ENCODE measurements around the gene GSTCD. TPM values are rescaled to one million over a fixed set of nuclear protein-coding genes. Genes with fewer than 3 reads are reported as not detected.

The GSTCD gene
- total RNA-seq, 1 experiment from 2014 or later, result 17.9 TPM

GRCh38 chr4:105780176-105780575, 71.6 kb downstream of the GSTCD start:
- H3T11ph ChIP-seq (ENCODE audit: low read length), result no peak overlapping the region
- H3K4me3 Mint-ChIP-seq, result no peak overlapping the region
- no peak overlapping the region for H4K91ac ChIP-seq (ENCODE audit: insufficient read length, low read depth, low read length)
- H3K36me3 Mint-ChIP-seq (ENCODE audit: insufficient read depth in 1 of 3, low read depth in 3 of 3), result peaks cover 0 to 5% (median 0%) of the 10 kb centered on the region in 3 experiments; a peak in 2 of 7 replicates
- H3K79me1 ChIP-seq (ENCODE audit: insufficient read depth, low read depth, low read length, poor library complexity, severe bottlenecking), result no peaks in the 10 kb centered on the region
- no peak overlapping the region for H4K8ac ChIP-seq (replicated peaks; ENCODE audit: insufficient read length, low read depth, low read length)
- H3K27me3 Mint-ChIP-seq (ENCODE audit: low read depth), result no peaks in the 10 kb centered on the region
- H2AFZ ChIP-seq (ENCODE audit: low read length), result no peak overlapping the region
- H3K4me1 Mint-ChIP-seq, result peaks cover 3% of the 10 kb centered on the region in 2 experiments; a peak in 2 of 4 replicates
- no peaks in the 10 kb centered on the region for H3K23me2 ChIP-seq (ENCODE audit: insufficient read length, low read depth, low read length, poor library complexity, severe bottlenecking)
- H3K27ac Mint-ChIP-seq, result no peak overlapping the region
- TF ChIP-seq, protein P1, sequence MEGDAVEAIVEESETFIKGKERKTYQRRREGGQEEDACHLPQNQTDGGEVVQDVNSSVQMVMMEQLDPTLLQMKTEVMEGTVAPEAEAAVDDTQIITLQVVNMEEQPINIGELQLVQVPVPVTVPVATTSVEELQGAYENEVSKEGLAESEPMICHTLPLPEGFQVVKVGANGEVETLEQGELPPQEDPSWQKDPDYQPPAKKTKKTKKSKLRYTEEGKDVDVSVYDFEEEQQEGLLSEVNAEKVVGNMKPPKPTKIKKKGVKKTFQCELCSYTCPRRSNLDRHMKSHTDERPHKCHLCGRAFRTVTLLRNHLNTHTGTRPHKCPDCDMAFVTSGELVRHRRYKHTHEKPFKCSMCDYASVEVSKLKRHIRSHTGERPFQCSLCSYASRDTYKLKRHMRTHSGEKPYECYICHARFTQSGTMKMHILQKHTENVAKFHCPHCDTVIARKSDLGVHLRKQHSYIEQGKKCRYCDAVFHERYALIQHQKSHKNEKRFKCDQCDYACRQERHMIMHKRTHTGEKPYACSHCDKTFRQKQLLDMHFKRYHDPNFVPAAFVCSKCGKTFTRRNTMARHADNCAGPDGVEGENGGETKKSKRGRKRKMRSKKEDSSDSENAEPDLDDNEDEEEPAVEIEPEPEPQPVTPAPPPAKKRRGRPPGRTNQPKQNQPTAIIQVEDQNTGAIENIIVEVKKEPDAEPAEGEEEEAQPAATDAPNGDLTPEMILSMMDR (conservative IDR thresholded peaks at IDR 0.05), result no peak
- H3K9me3 ChIP-seq (ENCODE audit: control insufficient read depth, low read depth, low read length), result no peaks in the 10 kb centered on the region
- no peak for DNase-seq
- no peak overlapping the region for H3K23ac ChIP-seq (ENCODE audit: insufficient read length, low read depth, low read length)
- H3K56ac ChIP-seq (ENCODE audit: insufficient read length, low read depth, low read length), result no peak overlapping the region
- no peak overlapping the region for H3K27ac ChIP-seq (ENCODE audit: insufficient read length, low read depth, low read length)
- no peak overlapping the region for H4K5ac ChIP-seq (ENCODE audit: insufficient read length, low read depth, low read length)
- H2BK120ac ChIP-seq (ENCODE audit: low read depth, low read length, poor library complexity, severe bottlenecking), result no peak overlapping the region
- H3K79me2 ChIP-seq (ENCODE audit: insufficient read depth, low read length), result no peaks in the 10 kb centered on the region
- no peak overlapping the region for H2BK5ac ChIP-seq (ENCODE audit: insufficient read length, low read length)
- no peak overlapping the region for H2BK12ac ChIP-seq (ENCODE audit: insufficient read length, low read depth, low read length)
- no peaks in the 10 kb centered on the region for H3K4me1 ChIP-seq (ENCODE audit: insufficient read depth, low read length)
- no peak overlapping the region for H2BK15ac ChIP-seq (ENCODE audit: low read depth, low read length)
- H3K27me3 ChIP-seq (ENCODE audit: insufficient read depth, low read length), result no peaks in the 10 kb centered on the region
- H3K4ac ChIP-seq (ENCODE audit: low read depth, low read length), result no peak overlapping the region
- H3K14ac ChIP-seq (ENCODE audit: insufficient read depth, low read length), result no peak overlapping the region
- no peak overlapping the region for H3K18ac ChIP-seq (ENCODE audit: insufficient read length, low read depth, low read length)
- H3K9ac ChIP-seq (ENCODE audit: extremely low read depth, insufficient read length, low read length), result no peak overlapping the region
- H4K20me1 ChIP-seq (ENCODE audit: control insufficient read depth, insufficient read depth, insufficient read length), result no peaks in the 10 kb centered on the region
- H3K4me2 ChIP-seq (ENCODE audit: insufficient read depth, insufficient read length, low read length), result no peak overlapping the region
- no CpG with 5 or more reads among the region's 2 CpGs for WGBS (ENCODE audit: extremely low coverage, insufficient read length, low lambda C conversion rate)
- H2BK20ac ChIP-seq (ENCODE audit: low read depth, low read length, poor library complexity, severe bottlenecking), result no peak overlapping the region
- H3K9me3 Mint-ChIP-seq, result no peaks in the 10 kb centered on the region; a peak in 1 of 5 replicates
- no peak overlapping the region for H2AK5ac ChIP-seq (ENCODE audit: insufficient read length, low read length)
